ENCODE measurements around the gene RAMP1.
"Not testable (repeated sequence)": the region's sequence is repeated elsewhere in the genome, so short reads cannot be mapped to it uniquely, and the experiment has no call there.

RAMP1 gene

GRCh38 chr2:237866101-237866621, 6.7 kb downstream of the RAMP1 start:
- TF ChIP-seq CTCF (IDR thresholded peaks at IDR 0.05; ENCODE audit: control insufficient read depth, insufficient read depth, low read depth, low read length, missing control alignments) = no peak
- no peak overlapping the region for H3K4me3 ChIP-seq (ENCODE audit: control insufficient read depth, low read depth, low read length)
- DNase-seq (ENCODE audit: low read depth) = no peak

- no peak for DNase-seq (ENCODE audit: low read depth)
- no peak overlapping the region for H3K4me3 ChIP-seq (ENCODE audit: control insufficient read depth, low read depth, low read length)
- no peak for TF ChIP-seq CTCF (IDR thresholded peaks at IDR 0.05; ENCODE audit: control insufficient read depth, insufficient read depth, low read depth, low read length, missing control alignments)
Observed at GRCh38 chr2:237867465-237867864, 8.0 kb downstream of the RAMP1 start.

- DNase-seq (ENCODE audit: low read depth); H3K4me3 ChIP-seq (ENCODE audit: control insufficient read depth, low read depth, low read length): not testable (repeated sequence)
Observed at GRCh38 chr2:237868074-237868473, 8.7 kb downstream of the RAMP1 start.

GRCh38 chr2:237868631-237869342, 9.4 kb downstream of the RAMP1 start:
- H3K4me3 ChIP-seq (ENCODE audit: control insufficient read depth, low read depth, low read length) = no peak overlapping the region; the same call in 1 of the 2 replicates
- no peak for DNase-seq (ENCODE audit: low read depth)
- TF ChIP-seq CTCF (IDR thresholded peaks at IDR 0.05; ENCODE audit: control insufficient read depth, insufficient read depth, low read depth, low read length, missing control alignments) = no peak

- no peak overlapping the region for H3K4me3 ChIP-seq (ENCODE audit: control insufficient read depth, low read depth, low read length)
- no peak for DNase-seq (ENCODE audit: low read depth)
- TF ChIP-seq CTCF (IDR thresholded peaks at IDR 0.05; ENCODE audit: control insufficient read depth, insufficient read depth, low read depth, low read length, missing control alignments) = no peak
Observed at GRCh38 chr2:237869343-237870102, 10.1 kb downstream of the RAMP1 start.

GRCh38 chr2:237870126-237870525, 10.7 kb downstream of the RAMP1 start:
- H3K4me3 ChIP-seq (ENCODE audit: control insufficient read depth, low read depth, low read length) = no peak overlapping the region
- DNase-seq (ENCODE audit: low read depth) = no peak
- no peak for TF ChIP-seq CTCF (IDR thresholded peaks at IDR 0.05; ENCODE audit: control insufficient read depth, insufficient read depth, low read depth, low read length, missing control alignments)

Measured in AG09309 (cell line).